HUES64 (cell line): ENCODE data around the gene TMEM161B.
"Not testable (repeated sequence)": the region's sequence is repeated elsewhere in the genome, so short reads cannot be mapped to it uniquely, and the experiment has no call there.

Experiments used
- H3K27ac ChIP-seq: 2 replicates; pipeline ENCODE4 v1.7.0; 2013; ENCODE audit warnings: low read depth, low read length, inconsistent platforms
- H3K27me3 ChIP-seq: 2 replicates; pipeline ENCODE4 v1.6.1; 2013; ENCODE audit warnings: mild to moderate bottlenecking, low read length; ENCODE audit not compliant: insufficient read depth
- H3K36me3 ChIP-seq: 2 replicates; pipeline ENCODE4 v1.6.1; 2013; ENCODE audit warnings: mild to moderate bottlenecking, low read length; ENCODE audit not compliant: insufficient read depth
- H3K4me1 ChIP-seq: 2 replicates; pipeline ENCODE4 v1.6.1; 2013; ENCODE audit warnings: mild to moderate bottlenecking, low read length, moderate library complexity; ENCODE audit not compliant: insufficient read depth
- H3K4me3 ChIP-seq: 2 replicates; pipeline ENCODE4 v1.5.1; 2013; ENCODE audit warnings: mild to moderate bottlenecking, low read length, moderate library complexity
- H3K9ac ChIP-seq: 2 replicates; pipeline ENCODE4 v1.6.1; 2013; ENCODE audit warnings: mild to moderate bottlenecking, low read depth, low read length
- H3K9me3 ChIP-seq: 2 replicates; pipeline ENCODE4 v1.6.1; 2013; ENCODE audit warnings: low read depth, low read length; ENCODE audit not compliant: insufficient read depth
- WGBS: fragments of 150-250, 120-280 bp; methylation state at CpG from one replicate; pipeline ENCODE4 v1.1.7; 2013; ENCODE audit warnings: missing lambda C conversion rate; 5-methylcytosine and 5-hydroxymethylcytosine counted together

The TMEM161B gene

GRCh38 chr5:88226881-88227450 lies 41.7 kb downstream of the TMEM161B start:
- no peak overlapping the region for H3K27ac ChIP-seq
- H3K9me3 ChIP-seq = 0 out of 2 replicates have a peak, but pooled peaks cover under 1% of the 10 kb centered on the region
- H3K4me3 ChIP-seq = no peak overlapping the region
- no peak overlapping the region for H3K9ac ChIP-seq
- peaks cover 30% of the 10 kb centered on the region for H3K36me3 ChIP-seq
- H3K4me1 ChIP-seq = peaks cover 12% of the 10 kb centered on the region
- 89% methylated on average over 4 of the region's 6 CpGs for WGBS
- H3K27me3 ChIP-seq = no peaks in the 10 kb centered on the region

GRCh38 chr5:88214655-88215054 lies 54.0 kb downstream of the TMEM161B start:
- H3K36me3 ChIP-seq = peaks cover 37% of the 10 kb centered on the region
- no peaks in the 10 kb centered on the region for H3K27me3 ChIP-seq
- no peak overlapping the region for H3K4me3 ChIP-seq
- no peak overlapping the region for H3K9ac ChIP-seq
- no peaks in the 10 kb centered on the region; the same call in 1 of the 2 replicates for H3K4me1 ChIP-seq
- no peak overlapping the region for H3K27ac ChIP-seq
- no peaks in the 10 kb centered on the region for H3K9me3 ChIP-seq

GRCh38 chr5:88207575-88207974 lies 61.1 kb downstream of the TMEM161B start:
- Histone ChIP-seq H3K27me3 (no peaks in the 10 kb centered on the region), H3K4me1 (peaks cover 10% of the 10 kb centered on the region; the same call in 1 of the 2 replicates), H3K4me3 (no peak overlapping the region), H3K9me3 (no peaks in the 10 kb centered on the region), H3K27ac (no peak overlapping the region), H3K9ac (no peak overlapping the region), H3K36me3 (peaks cover 16% of the 10 kb centered on the region)
- WGBS = 94% methylated on average over 3 of the region's 3 CpGs

GRCh38 chr5:88203981-88204750 lies 64.5 kb downstream of the TMEM161B start:
- Histone ChIP-seq H3K9ac (no peak overlapping the region), H3K4me1 (peaks cover 10% of the 10 kb centered on the region; the same call in 1 of the 2 replicates), H3K9me3 (no peaks in the 10 kb centered on the region), H3K36me3 (peaks cover 22% of the 10 kb centered on the region), H3K27me3 (no peaks in the 10 kb centered on the region), H3K27ac (no peak overlapping the region), H3K4me3 (no peak overlapping the region)
- 89% methylated on average over 4 of the region's 5 CpGs for WGBS

- Histone ChIP-seq H3K4me1 (no peaks in the 10 kb centered on the region), H3K36me3 (peaks cover 29% of the 10 kb centered on the region), H3K9me3 (no peaks in the 10 kb centered on the region), H3K27me3 (no peaks in the 10 kb centered on the region), H3K4me3 (no peak overlapping the region), H3K27ac (no peak overlapping the region), H3K9ac (no peak overlapping the region)
Measured at GRCh38 chr5:88195636-88196035, 73.0 kb downstream of the TMEM161B start.

GRCh38 chr5:88193896-88194295 lies 74.7 kb downstream of the TMEM161B start:
- Histone ChIP-seq H3K4me1 (no peaks in the 10 kb centered on the region), H3K4me3 (no peak overlapping the region), H3K27ac (no peak overlapping the region), H3K9me3 (peaks cover 4% of the 10 kb centered on the region; the same call in 1 of the 2 replicates), H3K27me3 (no peaks in the 10 kb centered on the region), H3K36me3 (peaks cover 32% of the 10 kb centered on the region), H3K9ac (no peak overlapping the region)
- WGBS = 99% methylated on average over 3 of the region's 3 CpGs

- 90% methylated on average over 9 of the region's 9 CpGs for WGBS
- no peaks in the 10 kb centered on the region for H3K4me1 ChIP-seq
- H3K9me3 ChIP-seq = peaks cover 26% of the 10 kb centered on the region
- H3K9ac ChIP-seq = no peak overlapping the region
- H3K27ac ChIP-seq = no peak overlapping the region
- H3K4me3 ChIP-seq = no peak overlapping the region
- H3K27me3 ChIP-seq = no peaks in the 10 kb centered on the region
- peaks cover 26% of the 10 kb centered on the region for H3K36me3 ChIP-seq
Measured at GRCh38 chr5:88190106-88190834, 78.4 kb downstream of the TMEM161B start.

GRCh38 chr5:88189484-88189883 lies 79.2 kb downstream of the TMEM161B start:
- not testable (repeated sequence) for H3K4me1 ChIP-seq, H3K4me3 ChIP-seq, H3K27me3 ChIP-seq, H3K9ac ChIP-seq, H3K27ac ChIP-seq
- Histone ChIP-seq H3K9me3 (peaks cover 26% of the 10 kb centered on the region), H3K36me3 (peaks cover 23% of the 10 kb centered on the region)
- 94% methylated on average over 4 of the region's 4 CpGs for WGBS

- WGBS = 91% methylated on average over 9 of the region's 9 CpGs
- no peak overlapping the region for H3K27ac ChIP-seq
Measured at GRCh38 chr5:88188458-88189132, 80.0 kb downstream of the TMEM161B start.

GRCh38 chr5:88183255-88183654 lies 85.4 kb downstream of the TMEM161B start:
- Histone ChIP-seq H3K9ac (no peak overlapping the region), H3K9me3 (peaks cover 15% of the 10 kb centered on the region; the same call in 1 of the 2 replicates), H3K36me3 (no peaks in the 10 kb centered on the region), H3K27ac (no peak overlapping the region), H3K4me3 (no peak overlapping the region), H3K4me1 (no peaks in the 10 kb centered on the region), H3K27me3 (no peaks in the 10 kb centered on the region)

More at GRCh38 chr5:88188458-88189132, 80.0 kb downstream of the TMEM161B start:
- Histone ChIP-seq H3K4me3 (no peak overlapping the region), H3K9me3 (peaks cover 26% of the 10 kb centered on the region), H3K9ac (no peak overlapping the region), H3K4me1 (no peaks in the 10 kb centered on the region), H3K27me3 (no peaks in the 10 kb centered on the region), H3K36me3 (peaks cover 15% of the 10 kb centered on the region; the same call in 1 of the 2 replicates)

GRCh38 chr5:88177486-88177885 lies 91.2 kb downstream of the TMEM161B start:
- not testable (repeated sequence) for H3K36me3 ChIP-seq, H3K9me3 ChIP-seq, H3K27ac ChIP-seq, H3K4me1 ChIP-seq, H3K4me3 ChIP-seq, H3K9ac ChIP-seq, H3K27me3 ChIP-seq
- 95% methylated on average over 13 of the region's 13 CpGs for WGBS
